ENCODE results near the gene KCTD14. TPM values are rescaled to one million over a fixed set of nuclear protein-coding genes. Genes with fewer than 3 reads are reported as not detected.
A peak's percentile ranks its signal among the peaks of the same experiment; 100 is the strongest.

KCTD14 gene
- total RNA-seq, result 1 to 10 TPM in 1 of 2 donors, under 1 TPM in 1; 0.81 to 5.6 TPM

GRCh38 chr11:78022397-78023396 is at the start of gene KCTD14:
TSS of gene KCTD14 (minus strand) at chr11:78023276. CDS start at chr11:78023249, 27 bp downstream.
- H3K36me3 ChIP-seq, result no peaks in the 10 kb centered on the region
- peaks cover 2 to 5% of the 10 kb centered on the region in 2 donors for H3K4me1 ChIP-seq (ENCODE audit: control insufficient read depth in 1 of 2, low read depth in 2 of 2)
- no peaks in the 10 kb centered on the region for H3K27me3 ChIP-seq (replicated peaks; ENCODE audit: insufficient read depth)
- no peak for DNase-seq (ENCODE audit: low spot score)
- peak within 1 kb of the TSS; percentile 6 to 43 for H3K27ac ChIP-seq
- TF ChIP-seq CTCF (IDR thresholded peaks at IDR 0.05), result no peak
- no peak for ATAC-seq (ENCODE audit: insufficient number of reproducible peaks, low FRiP score, low read depth)
- H3K9me3 ChIP-seq, result no peaks in the 10 kb centered on the region
- H3K4me3 ChIP-seq, result peak within 1 kb of the TSS; percentile 72

- Histone ChIP-seq H3K4me1 (ENCODE audit: control insufficient read depth in 1 of 2, low read depth in 2 of 2) (peaks cover 8 to 22% of the 10 kb centered on the region in 2 donors), H3K27ac (no peak overlapping the region), H3K27me3 (replicated peaks; ENCODE audit: insufficient read depth) (no peaks in the 10 kb centered on the region), H3K36me3 (peaks cover 21% of the 10 kb centered on the region), H3K9me3 (no peaks in the 10 kb centered on the region), H3K4me3 (no peak overlapping the region)
- no peak for DNase-seq (ENCODE audit: low spot score)
- no peak for TF ChIP-seq CTCF (IDR thresholded peaks at IDR 0.05)
- no peak for ATAC-seq (ENCODE audit: insufficient number of reproducible peaks, low FRiP score, low read depth)
These were observed 49.4 kb upstream of the KCTD14 start for GRCh38 chr11:78072455-78072854.

- ATAC-seq (ENCODE audit: insufficient number of reproducible peaks, low FRiP score, low read depth) (no peak), DNase-seq (ENCODE audit: low spot score) (no peak)
- Histone ChIP-seq H3K36me3 (peaks cover 21% of the 10 kb centered on the region), H3K4me1 (ENCODE audit: control insufficient read depth in 1 of 2, low read depth in 2 of 2) (peaks cover under 1 to 14% of the 10 kb centered on the region in 2 donors), H3K27ac (no peak overlapping the region), H3K9me3 (no peaks in the 10 kb centered on the region), H3K4me3 (no peak overlapping the region), H3K27me3 (replicated peaks; ENCODE audit: insufficient read depth) (no peaks in the 10 kb centered on the region)
- no peak for TF ChIP-seq CTCF (IDR thresholded peaks at IDR 0.05)
These were observed 48.6 kb upstream of the KCTD14 start for GRCh38 chr11:78071717-78072116.

GRCh38 chr11:78070621-78071020 is 47.5 kb upstream of the KCTD14 start:
- DNase-seq (ENCODE audit: low spot score) (no peak), ATAC-seq (ENCODE audit: insufficient number of reproducible peaks, low FRiP score, low read depth) (no peak)
- H3K27ac ChIP-seq, result no peak overlapping the region
- no peaks in the 10 kb centered on the region for H3K9me3 ChIP-seq
- no peak for TF ChIP-seq CTCF (IDR thresholded peaks at IDR 0.05)
- no peaks in the 10 kb centered on the region for H3K27me3 ChIP-seq (replicated peaks; ENCODE audit: insufficient read depth)
- H3K4me1 ChIP-seq (ENCODE audit: control insufficient read depth in 1 of 2, low read depth in 2 of 2), result peaks cover 0 to 3% of the 10 kb centered on the region in 2 donors
- no peak overlapping the region for H3K4me3 ChIP-seq
- H3K36me3 ChIP-seq, result peaks cover 21% of the 10 kb centered on the region

- H3K27ac ChIP-seq, result no peak overlapping the region
- DNase-seq (ENCODE audit: low spot score) (no peak), ATAC-seq (ENCODE audit: insufficient number of reproducible peaks, low FRiP score, low read depth) (no peak)
- H3K4me1 ChIP-seq (ENCODE audit: control insufficient read depth in 1 of 2, low read depth in 2 of 2), result no peaks in the 10 kb centered on the region
- peaks cover 21% of the 10 kb centered on the region for H3K36me3 ChIP-seq
- H3K27me3 ChIP-seq (replicated peaks; ENCODE audit: insufficient read depth), result no peaks in the 10 kb centered on the region
- no peaks in the 10 kb centered on the region for H3K9me3 ChIP-seq
- H3K4me3 ChIP-seq, result no peak overlapping the region
- TF ChIP-seq CTCF (IDR thresholded peaks at IDR 0.05), result no peak
These were observed 46.4 kb upstream of the KCTD14 start for GRCh38 chr11:78069465-78069864.
